Fibroblast of the aortic adventitia (primary cell): ENCODE measurements around the gene DISC1. TPM values are rescaled to one million over a fixed set of nuclear protein-coding genes. Genes with fewer than 3 reads are reported as not detected.

ENCODE experiments used
- DNase-seq: peaks from one replicate; pipeline ENCODE4 v3.0.0-alpha.2; 2010; ENCODE audit warnings: low read depth
- H3K4me3 ChIP-seq: 2 replicates; pipeline ENCODE4 v1.5.1; 2011; ENCODE audit warnings: low read depth, mild to moderate bottlenecking, control low read depth, low read length, moderate library complexity
- total RNA-seq: library from RNA; depleted of rRNA; stranded (reverse); fragments of >200 nt; gene quantifications from 2 replicates; pipeline ENCODE4 v1.2.3, GENCODE V29; 2012; ENCODE audit warnings: low replicate concordance
- TF ChIP-seq, protein P1 (sequence below): IDR thresholded peaks from 2 replicates; pipeline ENCODE4 v1.5.1; 2011; ENCODE audit warnings: mild to moderate bottlenecking, low read length, control low read depth, inconsistent platforms; ENCODE audit not compliant: insufficient read depth

DISC1 gene
- total RNA-seq, 1 donor, result 4.7 TPM

- TF ChIP-seq, protein P1, sequence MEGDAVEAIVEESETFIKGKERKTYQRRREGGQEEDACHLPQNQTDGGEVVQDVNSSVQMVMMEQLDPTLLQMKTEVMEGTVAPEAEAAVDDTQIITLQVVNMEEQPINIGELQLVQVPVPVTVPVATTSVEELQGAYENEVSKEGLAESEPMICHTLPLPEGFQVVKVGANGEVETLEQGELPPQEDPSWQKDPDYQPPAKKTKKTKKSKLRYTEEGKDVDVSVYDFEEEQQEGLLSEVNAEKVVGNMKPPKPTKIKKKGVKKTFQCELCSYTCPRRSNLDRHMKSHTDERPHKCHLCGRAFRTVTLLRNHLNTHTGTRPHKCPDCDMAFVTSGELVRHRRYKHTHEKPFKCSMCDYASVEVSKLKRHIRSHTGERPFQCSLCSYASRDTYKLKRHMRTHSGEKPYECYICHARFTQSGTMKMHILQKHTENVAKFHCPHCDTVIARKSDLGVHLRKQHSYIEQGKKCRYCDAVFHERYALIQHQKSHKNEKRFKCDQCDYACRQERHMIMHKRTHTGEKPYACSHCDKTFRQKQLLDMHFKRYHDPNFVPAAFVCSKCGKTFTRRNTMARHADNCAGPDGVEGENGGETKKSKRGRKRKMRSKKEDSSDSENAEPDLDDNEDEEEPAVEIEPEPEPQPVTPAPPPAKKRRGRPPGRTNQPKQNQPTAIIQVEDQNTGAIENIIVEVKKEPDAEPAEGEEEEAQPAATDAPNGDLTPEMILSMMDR, result no peak
- no peak for DNase-seq
- H3K4me3 ChIP-seq, result no peak overlapping the region
Observed at GRCh38 chr1:231686384-231686783, 59.8 kb downstream of the DISC1 start.

GRCh38 chr1:231688989-231689388 lies 62.4 kb downstream of the DISC1 start:
- TF ChIP-seq, protein P1, result no peak
- DNase-seq, result no peak
- H3K4me3 ChIP-seq, result no peak overlapping the region

GRCh38 chr1:231690059-231690458 lies 63.5 kb downstream of the DISC1 start:
- no peak overlapping the region for H3K4me3 ChIP-seq
- DNase-seq, result no peak
- TF ChIP-seq, protein P1, result no peak

GRCh38 chr1:231691618-231692259 lies 65.1 kb downstream of the DISC1 start:
- DNase-seq, result peak; percentile 47
- TF ChIP-seq, protein P1, result peak; percentile 87
- no peak overlapping the region for H3K4me3 ChIP-seq

DNA sequence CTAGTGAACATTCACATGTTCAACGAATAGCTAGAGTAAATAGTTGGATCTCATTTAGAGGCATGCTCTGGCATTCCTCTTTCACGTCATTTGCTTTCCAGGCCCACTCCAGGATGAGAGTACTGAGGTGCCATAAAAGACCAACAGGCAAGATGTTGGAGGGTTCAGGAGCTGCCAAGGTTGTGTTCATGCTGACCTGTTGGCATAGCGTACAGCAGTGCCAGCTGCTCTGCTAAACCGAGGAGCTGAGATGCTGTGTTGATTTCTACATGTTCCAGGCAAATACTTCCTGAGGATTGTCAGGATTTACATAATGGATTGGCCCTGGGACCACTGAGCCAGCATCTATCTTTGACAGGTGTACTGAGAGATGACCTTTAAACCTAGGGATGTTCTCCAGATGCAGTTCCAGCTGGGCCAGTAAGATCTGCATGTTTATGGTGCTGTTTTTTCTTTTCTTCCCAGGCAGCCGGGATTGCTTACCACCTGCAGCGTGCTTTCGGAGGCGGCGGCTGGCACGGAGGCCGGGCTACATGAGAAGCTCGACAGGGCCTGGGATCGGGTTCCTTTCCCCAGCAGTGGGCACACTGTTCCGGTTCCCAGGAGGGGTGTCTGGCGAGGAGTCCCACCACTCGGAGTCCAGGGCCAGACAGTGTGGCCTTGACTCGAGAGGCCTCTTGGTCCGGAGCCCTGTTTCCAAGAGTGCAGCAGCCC lies 66.9 kb downstream of the DISC1 start:
- DNase-seq, result no peak
- H3K4me3 ChIP-seq, result no peak overlapping the region
- TF ChIP-seq, protein P1, result no peak

DNA sequence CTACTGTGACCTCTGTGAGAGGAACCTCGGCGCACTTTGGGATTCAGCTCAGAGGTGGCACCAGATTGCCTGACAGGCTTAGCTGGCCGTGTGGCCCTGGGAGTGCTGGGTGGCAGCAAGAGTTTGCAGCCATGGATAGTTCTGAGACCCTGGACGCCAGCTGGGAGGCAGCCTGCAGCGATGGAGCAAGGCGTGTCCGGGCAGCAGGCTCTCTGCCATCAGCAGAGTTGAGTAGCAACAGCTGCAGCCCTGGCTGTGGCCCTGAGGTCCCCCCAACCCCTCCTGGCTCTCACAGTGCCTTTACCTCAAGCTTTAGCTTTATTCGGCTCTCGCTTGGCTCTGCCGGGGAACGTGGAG lies 67.5 kb downstream of the DISC1 start:
- no peak for DNase-seq
- no peak overlapping the region for H3K4me3 ChIP-seq
- TF ChIP-seq, protein P1, result no peak
